Endothelial cell of umbilical vein (primary cell): Measurements from ENCODE around the gene NTMT2. TPM values are rescaled to one million over a fixed set of nuclear protein-coding genes. Genes with fewer than 3 reads are reported as not detected.
"Not testable (repeated sequence)": the region's sequence is repeated elsewhere in the genome, so short reads cannot be mapped to it uniquely, and the experiment has no call there.

ENCODE experiments used
- BruUV-seq: library from RNA; stranded (reverse); fragments of 400-500 nt; replicated peaks from 2 replicates; lab custom pipeline; 2021; lab: Mats Ljungman, UMichigan
- CTCF ChIA-PET: fragments of 300-600, 350-600 bp; sonication (Branson Sonifier 250); formaldehyde crosslinking; loops from one replicate; lab custom pipeline; 2021; ENCODE audit warnings: antibody characterized with exemption, inconsistent platforms; lab: Charles Lee
- POLR2A ChIA-PET: fragments of 300-600, 350-600 bp; sonication (Branson Sonifier 250); formaldehyde crosslinking; loops from one replicate; lab custom pipeline; 2021; ENCODE audit warnings: antibody characterized with exemption, inconsistent platforms; lab: Charles Lee
- DNase-seq: peaks from one replicate; pipeline ENCODE4 v3.0.0-alpha.2; 2011; ENCODE audit warnings: low read depth, low spot score
- FAIRE-seq: peaks from 2 replicates; lab custom pipeline; 2011; peaks lifted over from hg19 to GRCh38; lab: Jason Lieb, UNC
- H2AFZ ChIP-seq: 2 replicates; pipeline ENCODE4 v1.6.0; 2012; ENCODE audit warnings: low read depth, low read length, control low read depth, inconsistent platforms
- H3K27ac ChIP-seq: 2 replicates; pipeline ENCODE4 v1.5.1; 2011; ENCODE audit warnings: low read depth, mild to moderate bottlenecking, control low read depth, low read length, moderate library complexity; ENCODE audit not compliant: insufficient read depth
- H3K27me3 ChIP-seq, 2 experiments: 2 replicates each; pipeline versions ENCODE4 v1.6.0 to v1.6.1; 2011; ENCODE audit warnings: low read length in 2 of 2, mixed read lengths in 1 of 2; ENCODE audit not compliant: control insufficient read depth in 2 of 2, insufficient read depth in 2 of 2
- H3K36me3 ChIP-seq, 2 experiments: 2 replicates in 1 of 2; 3 replicates in 1 of 2; pipeline ENCODE4 v1.5.1; 2011; ENCODE audit warnings: low read length in 2 of 2, mild to moderate bottlenecking in 1 of 2, moderate library complexity in 1 of 2; ENCODE audit not compliant: control insufficient read depth in 2 of 2, insufficient read depth in 2 of 2; ENCODE audit errors: extremely low read depth in 1 of 2
- H3K4me1 ChIP-seq: 3 replicates; pipeline ENCODE4 v1.5.1; 2011; ENCODE audit warnings: mild to moderate bottlenecking, low read length; ENCODE audit not compliant: control insufficient read depth, insufficient read depth; ENCODE audit errors: extremely low read depth
- H3K4me2 ChIP-seq: 2 replicates; pipeline ENCODE4 v1.6.1; 2011; ENCODE audit warnings: low read length, control low read depth, mixed read lengths; ENCODE audit not compliant: insufficient read depth
- H3K4me3 ChIP-seq, 3 experiments: fragments of 200-600 bp in 1 of 3; sonication (generic), shearing (Covaris generic) in 1 of 3; replicated peaks in 1 of 3; 2 replicates each; pipeline ENCODE4 v1.5.1; 2011 to 2016; ENCODE audit warnings: control low read depth in 3 of 3, low read length in 3 of 3, mild to moderate bottlenecking in 2 of 3, inconsistent platforms in 1 of 3, low read depth in 1 of 3, moderate library complexity in 1 of 3; ENCODE audit not compliant: insufficient read depth in 1 of 3
- H3K79me2 ChIP-seq: 2 replicates; pipeline ENCODE4 v1.6.0; 2012; ENCODE audit warnings: low read length, inconsistent platforms; ENCODE audit not compliant: control insufficient read depth, insufficient read depth
- H3K9ac ChIP-seq: replicated peaks from 2 replicates; pipeline ENCODE3; 2011; ENCODE audit warnings: low read length, control low read depth; ENCODE audit not compliant: insufficient read depth; ENCODE audit errors: extremely low read depth
- H3K9me1 ChIP-seq: replicated peaks from 3 replicates; pipeline ENCODE4 v1.6.0; 2011; ENCODE audit warnings: mild to moderate bottlenecking, low read length; ENCODE audit not compliant: control insufficient read depth, insufficient read depth; ENCODE audit errors: extremely low read depth
- H3K9me3 ChIP-seq: replicated peaks from 2 replicates; pipeline ENCODE4 v1.5.1; 2012; ENCODE audit warnings: low read length, inconsistent platforms; ENCODE audit not compliant: control insufficient read depth, insufficient read depth
- H4K20me1 ChIP-seq: replicated peaks from 2 replicates; pipeline ENCODE3; 2011; ENCODE audit warnings: mild to moderate bottlenecking, low read length; ENCODE audit not compliant: control insufficient read depth, insufficient read depth; ENCODE audit errors: extremely low read depth
- CTCF ChIP-seq, 2 donors: IDR thresholded peaks; 1 replicate in 1 of 2; 2 replicates in 1 of 2; pipeline ENCODE4 v1.5.1; 2011; ENCODE audit warnings: low read length in 2 of 2, mild to moderate bottlenecking in 2 of 2, moderate library complexity in 2 of 2, control low read depth in 1 of 2, inconsistent platforms in 1 of 2, low read depth in 1 of 2; ENCODE audit not compliant: insufficient read depth in 1 of 2; ENCODE audit errors: extremely low read depth in 1 of 2
- EZH2 ChIP-seq: IDR thresholded peaks from 2 replicates; pipeline ENCODE4 v1.6.1; 2012; ENCODE audit warnings: borderline replicate concordance, low read depth, mild to moderate bottlenecking, moderate library complexity, low read length, inconsistent platforms; ENCODE audit not compliant: severe bottlenecking
- MAX ChIP-seq: IDR thresholded peaks from 2 replicates; pipeline ENCODE4 v1.6.1; 2011; ENCODE audit not compliant: insufficient read depth, insufficient read length
- MYC ChIP-seq: IDR thresholded peaks from one replicate; pipeline ENCODE4 v1.6.1; 2011; ENCODE audit warnings: mild to moderate bottlenecking, low read depth, low read length
- POLR2A ChIP-seq: IDR thresholded peaks from 2 replicates; pipeline ENCODE4 v1.6.1; 2012; ENCODE audit warnings: low read depth, mild to moderate bottlenecking, control low read depth, low read length
- POLR2AphosphoS5 ChIP-seq: IDR thresholded peaks from 2 replicates; pipeline ENCODE4 v1.6.1; 2012; ENCODE audit warnings: low read depth, mild to moderate bottlenecking, control low read depth, low read length, moderate library complexity; ENCODE audit not compliant: insufficient read depth
- dilution Hi-C: fragments of 300-500 bp; cut with MboI; formaldehyde crosslinking; loops from one replicate; pipeline ENCODE4 v1.15.0; 2019; ENCODE audit warnings: low sequenced_read_pairs; ENCODE audit not compliant: extremely low pct_ligation_motif_present
- intact Hi-C: fragments of 100-400 bp; cut with micrococcal nuclease; formaldehyde crosslinking; loops from one replicate; pipeline ENCODE4 v1.10.0; 2022
- polyA plus RNA-seq, 4 experiments: library from polyadenylated mRNA; depleted of rRNA in 3 of 4; stranded (reverse) in 3 of 4; unstranded in 1 of 4; fragments of >200 nt; gene quantifications; 2 replicates each; pipeline versions ENCODE4 v1.2.1 to v1.2.3, GENCODE V29; 2011 to 2012; ENCODE audit warnings: missing spikeins in 1 of 4
- total RNA-seq: library from RNA; stranded (reverse); gene quantifications from 2 replicates; pipeline ENCODE4 v1.2.3, GENCODE V29; 2021

The NTMT2 gene
- total and polyA plus RNA-seq, 2 donors (not counting 3 experiments of a cell fraction or from before 2014, with no cell fraction given): not detected

DNA sequence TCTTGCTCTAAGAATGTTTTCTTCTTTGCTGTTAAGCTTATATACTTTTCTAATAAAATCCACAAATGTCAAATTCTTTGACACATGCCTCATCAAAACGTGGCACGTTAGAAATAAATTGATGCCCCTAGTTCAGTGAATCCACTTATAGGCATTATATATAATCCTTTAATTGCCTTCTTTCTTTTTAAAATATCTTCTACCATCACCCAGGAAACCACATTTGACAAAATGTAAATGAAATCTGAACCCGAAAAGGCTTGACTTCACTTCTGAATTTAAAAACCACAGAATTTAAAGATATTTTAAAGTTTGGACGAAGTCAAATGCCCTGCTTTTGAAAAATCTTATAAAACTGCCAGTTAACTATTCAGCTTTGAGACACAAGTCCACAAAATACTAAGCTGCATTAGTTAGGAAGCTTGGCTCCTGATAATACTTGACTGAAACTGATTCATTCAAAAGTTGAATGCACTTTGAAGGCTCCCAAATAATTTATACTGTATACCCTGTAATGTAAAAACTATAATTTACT, 48.9 kb upstream of the NTMT2 start:
- no peak for DNase-seq
- peaks cover 3 to 4% of the 10 kb centered on the region in 2 experiments for H3K27me3 ChIP-seq
- H3K9me1 ChIP-seq: no peaks in the 10 kb centered on the region
- H4K20me1 ChIP-seq: no peaks in the 10 kb centered on the region
- H3K36me3 ChIP-seq: no peaks in the 10 kb centered on the region
- H3K9ac ChIP-seq: no peak overlapping the region
- CTCF ChIA-PET: interaction anchor here (0.9 kb wide), 1 partner anchor 11 kb away, joined by 3 read pairs; no protein-coding TSS in a partner anchor
- no peaks in the 10 kb centered on the region for H3K79me2 ChIP-seq
- BruUV-seq: no TSS peak
- intact Hi-C loops (no loop called here), dilution Hi-C loops (no loop called here)
- no peak overlapping the region for H3K4me2 ChIP-seq
- no peak overlapping the region for H3K27ac ChIP-seq
- H3K9me3 ChIP-seq: no peaks in the 10 kb centered on the region
- no peak overlapping the region for H2AFZ ChIP-seq
- POLR2A ChIA-PET: no interaction called here
- no peak for FAIRE-seq
- no peak overlapping the region for H3K4me3 ChIP-seq
- no peaks in the 10 kb centered on the region for H3K4me1 ChIP-seq
- TF ChIP-seq POLR2A (no peak), MAX (no peak)

DNA sequence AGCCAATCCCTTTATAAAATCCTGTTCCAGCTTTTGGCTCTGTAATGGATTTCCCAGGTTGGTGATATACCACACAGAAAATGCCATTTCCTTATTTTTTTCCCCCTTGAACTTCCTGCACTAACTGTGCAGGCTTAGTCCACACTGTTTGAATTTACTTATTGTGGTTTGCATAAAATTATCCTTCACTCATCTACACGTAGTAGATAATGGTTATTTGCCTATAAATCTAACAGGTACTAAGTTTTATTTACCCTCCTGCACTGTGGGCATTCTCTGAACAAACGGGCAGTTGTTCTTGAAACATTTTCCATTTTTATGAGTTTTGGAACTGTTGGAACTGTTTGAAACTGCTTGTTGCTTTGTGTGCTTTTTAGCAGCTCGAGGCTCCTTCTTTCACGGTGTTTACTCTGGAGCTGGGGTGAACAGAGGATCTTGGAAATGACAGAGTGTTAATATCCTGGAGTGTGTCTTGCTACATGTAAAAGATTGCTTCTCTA, 48.3 kb upstream of the NTMT2 start:
- TF ChIP-seq MYC (no peak), MAX (no peak), EZH2 (no peak), CTCF (IDR thresholded peaks at IDR 0.05; ENCODE audit: extremely low read depth in 1 of 2, insufficient read depth in 1 of 2, low read depth in 1 of 2, low read length in 2 of 2) (no peak), POLR2AphosphoS5 (no peak)
- Histone ChIP-seq H3K36me3 (no peaks in the 10 kb centered on the region), H3K9me1 (no peaks in the 10 kb centered on the region), H3K4me1 (no peaks in the 10 kb centered on the region), H3K79me2 (no peaks in the 10 kb centered on the region), H3K4me2 (no peak overlapping the region), H4K20me1 (no peaks in the 10 kb centered on the region), H3K9ac (no peak overlapping the region), H3K4me3 (no peak overlapping the region), H3K27ac (no peak overlapping the region), H3K9me3 (no peaks in the 10 kb centered on the region), H3K27me3 (peaks cover 3 to 4% of the 10 kb centered on the region in 2 experiments), H2AFZ (no peak overlapping the region)
- BruUV-seq: no TSS peak
- dilution Hi-C loops (no loop called here), intact Hi-C loops (no loop called here)
- DNase-seq (no peak), FAIRE-seq (no peak)
- CTCF ChIA-PET: no interaction called here
- POLR2A ChIA-PET: no interaction called here

DNA sequence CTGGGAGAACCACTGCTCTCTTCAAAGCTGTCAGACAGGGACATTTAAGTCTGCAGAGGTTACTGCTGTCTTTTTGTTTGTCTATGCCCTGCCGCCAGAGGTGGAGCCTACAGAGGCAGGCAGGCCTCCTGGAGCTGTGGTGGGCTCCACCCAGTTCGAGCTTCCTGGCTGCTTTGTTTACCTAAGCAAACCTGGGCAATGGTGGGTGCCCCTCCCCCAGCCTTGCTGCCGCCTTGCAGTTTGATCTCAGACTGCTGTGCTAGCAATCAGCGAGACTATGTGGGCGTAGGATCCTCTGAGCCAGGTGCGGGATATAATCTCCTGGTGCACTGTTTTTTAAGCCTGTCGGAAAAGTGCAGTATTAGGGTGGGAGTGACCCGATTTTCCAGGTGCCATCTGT, 32.6 kb upstream of the NTMT2 start:
- CTCF ChIA-PET, BruUV-seq, dilution Hi-C loops, H3K4me3 ChIP-seq, H3K9ac ChIP-seq, H3K27me3 ChIP-seq, FAIRE-seq, H3K9me1 ChIP-seq, DNase-seq, H3K4me2 ChIP-seq, H2AFZ ChIP-seq, H3K79me2 ChIP-seq, H3K9me3 ChIP-seq, intact Hi-C loops, H3K27ac ChIP-seq, POLR2A ChIA-PET, H4K20me1 ChIP-seq, H3K4me1 ChIP-seq, H3K36me3 ChIP-seq: not testable (repeated sequence)
